Heart right ventricle (tissue), 16 donors: ENCODE measurements around the gene FEM1C. TPM values are rescaled to one million over a fixed set of nuclear protein-coding genes. Genes with fewer than 3 reads are reported as not detected.

Source experiments
- ATAC-seq, 8 donors: fragments of 200-7000 bp; cut with Tn5 transposase; one replicate each; pipeline ENCODE4 v1.9.1; 2020; ENCODE audit warnings: mild to moderate bottlenecking in 8 of 8, moderate library complexity in 8 of 8, moderate number of reproducible peaks in 1 of 8
- DNase-seq, 2 donors: peaks; one replicate each; pipeline ENCODE4 v3.0.0-alpha.2; 2020
- H3K27ac ChIP-seq, 10 donors: fragments of 200-600 bp; sonication (generic) in 2 of 10; one replicate each; pipeline versions ENCODE4 v1.5.0 to v1.8.0; 2020 to 2022; ENCODE audit warnings: mild to moderate bottlenecking in 3 of 10
- H3K27me3 ChIP-seq, 7 donors: fragments of 200-600 bp; one replicate each; pipeline ENCODE4 v1.8.0; 2021 to 2022; ENCODE audit warnings: mild to moderate bottlenecking in 2 of 7
- H3K36me3 ChIP-seq, 9 donors: fragments of 200-600 bp; sonication (generic) in 1 of 9; one replicate each; pipeline versions ENCODE4 v1.5.0 to v1.8.0; 2020 to 2022; ENCODE audit warnings: mild to moderate bottlenecking in 2 of 9
- H3K4me1 ChIP-seq, 9 donors: fragments of 200-600 bp; sonication (generic) in 1 of 9; one replicate each; pipeline versions ENCODE4 v1.5.0 to v1.8.0; 2020 to 2022; ENCODE audit warnings: mild to moderate bottlenecking in 4 of 9
- H3K4me3 ChIP-seq, 10 donors: fragments of 200-600 bp; sonication (generic) in 2 of 10; one replicate each; pipeline versions ENCODE4 v1.5.0 to v1.8.0; 2020 to 2022; ENCODE audit warnings: mild to moderate bottlenecking in 7 of 10, moderate library complexity in 2 of 10
- H3K9me3 ChIP-seq, 11 donors: fragments of 200-600 bp in 10 of 11; sonication (generic) in 2 of 11; one replicate each; pipeline versions ENCODE4 v1.5.0 to v1.8.0; 2013 to 2022; ENCODE audit warnings: mild to moderate bottlenecking in 2 of 11, control low read depth in 1 of 11, moderate library complexity in 1 of 11
- CTCF ChIP-seq, 9 donors: fragments of 200-600 bp; sonication (generic) in 2 of 9; IDR thresholded peaks; one replicate each; pipeline versions ENCODE4 v1.5.0 to v1.8.0; 2021 to 2022; ENCODE audit warnings: antibody characterized with exemption in 9 of 9, mild to moderate bottlenecking in 5 of 9, moderate library complexity in 1 of 9
- WGBS, 2 donors: extraction: QIAGEN DNeasy Blood & Tissue Kit; methylation state at CpG; one replicate each; pipeline ENCODE4 v1.1.7; 2013; ENCODE audit warnings: inconsistent platforms in 1 of 2; 5-methylcytosine and 5-hydroxymethylcytosine counted together
- intact Hi-C, 10 donors: fragments of 100-400 bp; cut with DNase I; formaldehyde crosslinking; loops; one replicate each; pipeline versions ENCODE4 v1.11.1 to v1.14.2; 2022
- polyA plus RNA-seq, 2 donors: library from polyadenylated mRNA; stranded (reverse); fragments of 200-250 nt; gene quantifications; one replicate each; pipeline ENCODE4 v1.2.3, GENCODE V29; 2013
- total RNA-seq, 10 donors: library from RNA; stranded (reverse); fragmentation: NEBNext Ultra II Directional in 3 of 10; extraction: Animal tissue kit (Norgen Biotek cat#: 25700) in 3 of 10; gene quantifications; one replicate each; pipeline versions ENCODE4 v1.2.1 to v1.2.4, GENCODE V29; 2021 to 2023
- donor health status: Arrhythmogenic right ventricular cardiomyopathy.
- donor health status: ischemic (EF 13 %, LVEDD 7.1; RV severe dilation, severe dysfunction).
- donor health status: healthy with polysubstance abuse.
- donor health status: DM: no; HTN: yes; CAD: no.
- donor health status: DM: no; HTN: no; CAD: no.
- donor health status: ischemic (EF 25% LVEDD 6.9; RV normal size, moderate dysfunction).
- donor health status: ischemic (EF 25% LVEDD 5.7; RV mildly dilated, moderate dysfunction).
- donor health status: healthy.
- donor health status: DM: yes; HTN: yes; CAD: no.
- donor health status: Ischemic cardiomyopathy.
- donor health status: ischemic (EF 35%, LVEDD 5.7; RV mildly dilated, moderate dysfunction).
- donor health status: nonischemic (EF 11% LVEDD 7.7; RV severe dilation, severe dysfunction).
- donor health status: DM: yes; HTN: yes; CAD: no.
- donor health status: PGD.
- donor health status: ischemic (EF 29% LVEDD 5.4; RV normal size, mild dysfunction).
- donor health status: nonischemic (EF 23%, LVEDD 6.1; RV moderate dilation, normal function).

The FEM1C gene
- total and polyA plus RNA-seq, 12 donors, result 17.8 to 72.2 (median 53.9) TPM

DNA sequence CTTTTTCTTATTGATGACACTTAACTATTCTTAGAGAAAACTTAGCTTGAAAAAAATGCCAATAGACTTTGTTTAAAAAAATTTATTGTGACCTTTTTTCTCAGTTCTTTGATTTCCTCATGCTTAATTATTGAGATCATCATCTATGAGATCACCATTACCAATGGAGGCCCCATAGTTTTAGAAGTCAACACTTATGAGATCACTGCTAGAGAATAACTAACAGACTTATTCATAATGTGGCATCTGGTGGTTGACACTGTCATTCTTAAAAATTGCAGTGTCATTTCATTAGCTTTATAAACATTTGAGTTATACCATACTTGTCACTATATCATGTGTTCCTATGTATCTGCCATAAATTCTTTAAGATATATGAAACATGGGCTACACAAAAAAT, 14.9 kb upstream of the FEM1C start:
- H3K27me3 ChIP-seq, result no peaks in the 10 kb centered on the region
- no peak for TF ChIP-seq CTCF (IDR thresholded peaks at IDR 0.05)
- no peak overlapping the region for H3K4me3 ChIP-seq
- ATAC-seq (peak in 1 of 8 donors; percentile 43), DNase-seq (no peak)
- peak overlapping the region in 1 of 10 donors; percentile 23 for H3K27ac ChIP-seq
- peaks cover 0 to 21% (median 13%) of the 10 kb centered on the region in 9 donors for H3K4me1 ChIP-seq
- no peaks in the 10 kb centered on the region for H3K36me3 ChIP-seq
- intact Hi-C loops, result loop anchor here in 1 of 10 donors (10.0 kb wide), 1 partner anchor 165 kb away; no protein-coding TSS in a partner anchor
- no peaks in the 10 kb centered on the region for H3K9me3 ChIP-seq

DNA sequence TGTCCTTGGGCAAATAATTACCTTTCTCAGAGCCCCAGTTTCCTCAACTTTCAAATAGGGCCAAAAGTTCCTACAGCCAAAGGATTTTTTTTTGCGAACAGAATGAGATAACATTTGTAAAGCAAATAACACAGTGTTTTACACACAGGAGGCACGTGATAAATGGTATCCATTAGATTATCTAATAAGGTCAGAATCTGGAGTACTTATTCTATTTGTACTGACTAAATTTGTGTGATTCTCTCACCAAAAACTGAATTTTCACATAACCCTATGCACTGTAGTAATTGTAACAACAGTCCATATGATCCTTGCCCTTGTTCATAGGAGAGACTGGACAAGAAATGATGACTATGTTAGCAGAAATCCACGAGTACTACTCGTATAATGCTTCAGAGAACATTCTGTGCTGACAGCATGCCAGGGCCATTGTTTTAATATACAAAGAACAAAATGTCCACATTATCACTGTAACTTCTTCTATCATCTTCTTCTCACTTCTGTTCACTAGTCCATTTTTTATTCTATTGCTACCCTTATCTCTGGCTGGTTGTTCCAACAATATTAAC, 13.9 kb upstream of the FEM1C start:
- peaks cover 0 to 21% (median 13%) of the 10 kb centered on the region in 9 donors for H3K4me1 ChIP-seq
- H3K27me3 ChIP-seq, result no peaks in the 10 kb centered on the region
- no peaks in the 10 kb centered on the region for H3K36me3 ChIP-seq
- H3K4me3 ChIP-seq, result no peak overlapping the region
- H3K27ac ChIP-seq, result peak overlapping the region in 5 of 10 donors; percentile 27 to 43 (median 36)
- intact Hi-C loops, result loop anchor here in 1 of 10 donors (10.0 kb wide), 1 partner anchor 164 kb away; no protein-coding TSS in a partner anchor
- H3K9me3 ChIP-seq, result no peaks in the 10 kb centered on the region
- peak in 2 of 8 donors; percentile 45 to 73 for ATAC-seq
- 65% methylated on average over 4 of the region's 4 CpGs for WGBS, 2 donors
- DNase-seq, result no peak
- no peak for TF ChIP-seq CTCF (IDR thresholded peaks at IDR 0.05)

- DNase-seq, result no peak
- ATAC-seq, result peak in 6 of 8 donors; percentile 21 to 62 (median 50)
- Histone ChIP-seq H3K9me3 (no peaks in the 10 kb centered on the region), H3K27ac (peak overlapping the region in 7 of 10 donors; percentile 3 to 43 (median 30)), H3K4me3 (no peak overlapping the region), H3K27me3 (no peaks in the 10 kb centered on the region), H3K36me3 (no peaks in the 10 kb centered on the region), H3K4me1 (peaks cover 0 to 21% (median 13%) of the 10 kb centered on the region in 9 donors)
- WGBS, 2 donors, result 60 to 69% methylated on average over 3 of the region's 3 CpGs
- intact Hi-C loops, result loop anchor here in 1 of 10 donors (10.0 kb wide), 1 partner anchor 163 kb away; no protein-coding TSS in a partner anchor
- TF ChIP-seq CTCF (IDR thresholded peaks at IDR 0.05), result no peak
These were observed 13.3 kb upstream of the FEM1C start for GRCh38 chr5:115557667-115558387.

DNA sequence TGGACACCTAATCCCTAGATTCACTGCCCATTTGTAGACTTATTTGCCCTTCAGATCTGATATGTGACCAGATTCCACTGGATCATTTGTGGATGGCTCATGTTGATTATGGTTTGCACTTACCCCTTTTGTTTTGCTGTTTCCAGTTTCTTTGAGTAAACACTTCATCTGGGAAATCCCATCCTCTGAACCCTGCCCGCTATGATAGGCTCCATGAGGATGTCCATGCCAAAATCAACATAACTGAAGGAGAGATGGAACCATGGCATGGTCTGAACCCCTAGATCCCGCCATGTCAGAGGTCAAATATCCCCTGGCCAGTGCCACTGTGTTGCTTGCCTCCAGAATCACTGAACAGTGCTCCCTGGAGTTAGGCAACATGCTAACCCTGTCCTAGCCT, 11.7 kb upstream of the FEM1C start:
- Histone ChIP-seq H3K4me3 (no peak overlapping the region), H3K9me3 (no peaks in the 10 kb centered on the region), H3K36me3 (no peaks in the 10 kb centered on the region), H3K27me3 (no peaks in the 10 kb centered on the region), H3K27ac (no peak overlapping the region), H3K4me1 (peaks cover 0 to 21% (median 13%) of the 10 kb centered on the region in 9 donors)
- DNase-seq, result no peak
- intact Hi-C loops, result loop anchor here in 1 of 10 donors (10.0 kb wide), 1 partner anchor 161 kb away; no protein-coding TSS in a partner anchor
- no peak for TF ChIP-seq CTCF (IDR thresholded peaks at IDR 0.05)
- 93 to 94% methylated on average over 2 of the region's 2 CpGs for WGBS, 2 donors
- no peak for ATAC-seq
